ENCODE results near the gene CSH1.
"Not testable (repeated sequence)": the region's sequence is repeated elsewhere in the genome, so short reads cannot be mapped to it uniquely, and the experiment has no call there.

GRCh38 chr17:63873577-63873976, 22.8 kb downstream of the CSH1 start, which contains the start of gene CSH2:
- not testable (repeated sequence) for TF ChIP-seq CTCF (conservative IDR thresholded peaks at IDR 0.05); ZFX (IDR thresholded peaks at IDR 0.05)
